ENCODE data around the gene TTLL5.
"Not testable (repeated sequence)": the region's sequence is repeated elsewhere in the genome, so short reads cannot be mapped to it uniquely, and the experiment has no call there.

The TTLL5 gene

GRCh38 chr14:75920421-75920820, 259.4 kb downstream of the TTLL5 start:
- DNase-seq = not testable (repeated sequence)

GRCh38 chr14:75925141-75925840, 264.2 kb downstream of the TTLL5 start:
- DNase-seq = not testable (repeated sequence)

- no peak for DNase-seq
Observed at GRCh38 chr14:75926431-75927115, 265.5 kb downstream of the TTLL5 start.

- DNase-seq = no peak
Observed at GRCh38 chr14:75927564-75928087, 266.6 kb downstream of the TTLL5 start.

GRCh38 chr14:75928690-75929181, 267.7 kb downstream of the TTLL5 start:
- no peak for DNase-seq

GRCh38 chr14:75933712-75934296, 272.8 kb downstream of the TTLL5 start:
- DNase-seq = no peak

GRCh38 chr14:75934998-75935628, 274.1 kb downstream of the TTLL5 start:
- DNase-seq = no peak

- DNase-seq = no peak
Observed at GRCh38 chr14:75939200-75939599, 278.2 kb downstream of the TTLL5 start.

GRCh38 chr14:75941030-75941429, 280.0 kb downstream of the TTLL5 start:
- no peak for DNase-seq

GRCh38 chr14:75944607-75945241, 283.7 kb downstream of the TTLL5 start:
- no peak for DNase-seq

GRCh38 chr14:75946785-75947184, 285.7 kb downstream of the TTLL5 start:
- no peak for DNase-seq

- DNase-seq = no peak
Observed at GRCh38 chr14:75952489-75952888, 291.4 kb downstream of the TTLL5 start.

- DNase-seq = no peak
Observed at GRCh38 chr14:75959031-75959430, 298.0 kb downstream of the TTLL5 start.

GRCh38 chr14:75960231-75960630, 299.2 kb downstream of the TTLL5 start:
- DNase-seq = no peak

- DNase-seq = no peak
Observed at GRCh38 chr14:75961662-75962061, 300.6 kb downstream of the TTLL5 start.

- no peak for DNase-seq
Observed at GRCh38 chr14:75967866-75968265, 306.8 kb downstream of the TTLL5 start.

GRCh38 chr14:75968456-75968855, 307.4 kb downstream of the TTLL5 start:
- DNase-seq = no peak

- no peak for DNase-seq
Observed at GRCh38 chr14:75969126-75969525, 308.1 kb downstream of the TTLL5 start.

GRCh38 chr14:75969891-75970290, 308.8 kb downstream of the TTLL5 start:
- DNase-seq = no peak

- no peak for DNase-seq
Observed at GRCh38 chr14:75970989-75971388, 309.9 kb downstream of the TTLL5 start.

GRCh38 chr14:75971509-75971908, 310.5 kb downstream of the TTLL5 start:
- DNase-seq = no peak

- DNase-seq = no peak
Observed at GRCh38 chr14:75972801-75973421, 311.9 kb downstream of the TTLL5 start.

Measured in stimulated activated CD4-positive, alpha-beta T cell treated with anti-CD3 and anti-CD28 coated beads, Interleukin-4, amount 100 ng/mL, for 4 hours (primary cell).